Nephron progenitor cell (in vitro differentiated cells): ENCODE data around the gene PXK.

Experiments
- DNase-seq: peaks from one replicate; pipeline ENCODE4 v3.0.0; 2021
- H3K27ac Mint-ChIP-seq: 2 replicates; pipeline ENCODE4 v1.8.0; 2021; ENCODE audit warnings: mild to moderate bottlenecking, moderate library complexity, mixed read lengths
- H3K27me3 Mint-ChIP-seq: 2 replicates; pipeline ENCODE4 v1.8.0; 2021; ENCODE audit warnings: mild to moderate bottlenecking, low read depth, mixed read lengths; ENCODE audit not compliant: poor library complexity
- H3K36me3 Mint-ChIP-seq: 2 replicates; pipeline ENCODE4 v1.8.0; 2021; ENCODE audit warnings: low read depth, mixed read lengths
- H3K4me1 Mint-ChIP-seq: 2 replicates; pipeline ENCODE4 v1.8.0; 2021; ENCODE audit warnings: mixed read lengths
- H3K4me3 Mint-ChIP-seq: 2 replicates; pipeline ENCODE4 v1.8.0; 2021; ENCODE audit warnings: mild to moderate bottlenecking, moderate library complexity, mixed read lengths
- H3K9me3 Mint-ChIP-seq: 2 replicates; pipeline ENCODE4 v1.8.0; 2021; ENCODE audit warnings: mild to moderate bottlenecking, moderate library complexity, mixed read lengths
- CTCF ChIP-seq: fragments of 200-600 bp; sonication (generic); IDR thresholded peaks from 2 replicates; pipeline ENCODE4 v1.5.0; 2021; ENCODE audit warnings: antibody characterized with exemption

PXK gene

DNA sequence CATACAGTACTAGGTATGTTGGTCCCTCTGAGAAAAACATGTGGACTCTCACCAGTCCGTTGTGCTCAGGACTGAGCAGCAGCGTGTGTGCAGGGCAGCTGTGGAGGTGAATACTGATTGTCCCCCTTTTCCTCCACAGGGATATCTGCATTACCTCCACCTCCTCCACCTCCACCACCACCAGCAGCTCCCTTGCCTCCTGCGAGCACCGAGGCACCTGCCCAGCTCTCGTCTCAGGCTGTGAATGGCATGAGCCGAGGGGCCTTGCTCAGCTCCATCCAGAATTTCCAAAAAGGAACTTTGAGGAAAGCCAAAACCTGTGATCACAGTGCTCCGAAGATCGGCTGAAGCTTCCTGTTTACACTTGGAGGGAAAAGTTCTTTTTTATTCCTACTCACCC is 91.9 kb downstream of the PXK start:
- H3K4me1 Mint-ChIP-seq = peaks cover 15% of the 10 kb centered on the region
- peak overlapping the region; percentile 48 for H3K27ac Mint-ChIP-seq
- H3K27me3 Mint-ChIP-seq = no peaks in the 10 kb centered on the region
- DNase-seq = no peak
- H3K4me3 Mint-ChIP-seq = no peak overlapping the region
- H3K36me3 Mint-ChIP-seq = peaks cover 35% of the 10 kb centered on the region
- no peaks in the 10 kb centered on the region for H3K9me3 Mint-ChIP-seq
- no peak for TF ChIP-seq CTCF

GRCh38 chr3:58425782-58426181 is 93.1 kb downstream of the PXK start:
- H3K36me3 Mint-ChIP-seq = peaks cover 46% of the 10 kb centered on the region
- H3K27me3 Mint-ChIP-seq = no peaks in the 10 kb centered on the region
- H3K4me3 Mint-ChIP-seq = no peak overlapping the region
- H3K9me3 Mint-ChIP-seq = no peaks in the 10 kb centered on the region
- H3K27ac Mint-ChIP-seq = peak overlapping the region; percentile 59
- H3K4me1 Mint-ChIP-seq = peaks cover 15% of the 10 kb centered on the region
- TF ChIP-seq CTCF = no peak
- no peak for DNase-seq

DNA sequence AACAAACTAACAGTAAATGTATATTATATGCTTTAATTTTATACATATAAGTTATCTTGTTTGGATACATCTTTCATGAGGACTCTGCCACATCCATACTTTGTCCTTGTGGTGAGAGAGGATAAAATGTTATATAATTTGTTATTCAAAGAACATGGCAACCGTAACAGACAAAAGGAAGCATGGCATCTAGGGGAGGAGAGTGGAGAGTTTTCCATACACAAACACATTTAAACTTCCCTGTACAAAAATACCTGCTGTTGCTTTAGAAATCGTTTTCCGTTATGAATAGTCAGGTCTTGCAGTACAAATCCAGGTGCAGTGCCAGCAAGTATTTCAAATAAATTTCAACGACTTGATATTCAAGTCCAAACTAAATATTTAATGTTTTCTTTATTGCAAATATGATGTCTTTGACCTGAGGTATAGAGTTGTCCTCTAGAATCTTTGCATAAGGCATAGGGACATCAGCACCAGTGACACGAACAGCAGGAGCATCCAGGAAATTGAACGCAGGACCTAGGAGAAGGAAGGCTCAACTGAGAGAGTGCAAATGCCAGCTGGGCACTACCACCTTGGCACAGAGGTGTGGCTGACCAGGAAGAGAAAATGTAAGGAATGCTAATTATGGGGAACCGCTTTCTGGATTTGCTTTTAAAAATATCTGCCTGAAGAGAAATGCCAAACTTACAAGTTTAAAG is 95.1 kb downstream of the PXK start:
- peaks cover 50% of the 10 kb centered on the region for H3K36me3 Mint-ChIP-seq
- peaks cover 12% of the 10 kb centered on the region for H3K4me1 Mint-ChIP-seq
- H3K27me3 Mint-ChIP-seq = no peaks in the 10 kb centered on the region
- no peak for DNase-seq
- H3K4me3 Mint-ChIP-seq = no peak overlapping the region
- H3K27ac Mint-ChIP-seq = peak overlapping the region; percentile 27
- H3K9me3 Mint-ChIP-seq = no peaks in the 10 kb centered on the region
- TF ChIP-seq CTCF = no peak

DNA sequence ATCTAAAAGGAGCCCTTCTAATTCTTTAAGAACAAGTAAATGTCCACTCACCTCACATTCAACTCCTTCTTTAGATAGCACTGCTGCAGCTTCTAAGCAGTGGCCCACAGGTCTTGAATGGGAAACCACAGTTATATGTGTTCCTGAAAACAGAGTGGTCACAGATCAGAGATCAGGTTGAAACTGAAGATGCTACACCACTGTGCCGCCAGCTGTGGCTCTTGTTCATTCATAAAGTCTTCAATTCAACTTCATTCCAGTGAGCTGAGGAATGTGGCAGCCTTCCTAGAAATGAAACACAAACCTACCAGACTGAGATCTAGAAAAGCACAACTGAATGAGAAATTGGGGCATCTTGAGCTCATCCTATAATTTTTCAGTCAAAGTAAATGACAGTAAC is 97.0 kb downstream of the PXK start:
- no peak for TF ChIP-seq CTCF
- Mint-ChIP-seq H3K4me3 (no peak overlapping the region), H3K9me3 (no peaks in the 10 kb centered on the region), H3K27me3 (peaks cover 4% of the 10 kb centered on the region), H3K36me3 (peaks cover 43% of the 10 kb centered on the region), H3K27ac (no peak overlapping the region), H3K4me1 (peaks cover 23% of the 10 kb centered on the region)
- DNase-seq = no peak

- Mint-ChIP-seq H3K9me3 (no peaks in the 10 kb centered on the region), H3K4me1 (peaks cover 52% of the 10 kb centered on the region), H3K27ac (peak overlapping the region; percentile 90), H3K36me3 (peaks cover 39% of the 10 kb centered on the region), H3K4me3 (peak overlapping the region; percentile 95), H3K27me3 (peaks cover 4% of the 10 kb centered on the region)
- no peak for TF ChIP-seq CTCF
- DNase-seq = no peak
Observed at GRCh38 chr3:58432905-58433304, 100.2 kb downstream of the PXK start.
